GM23248 (cell line): Measurements from ENCODE around the gene PTPN2.

Experiments used
- EZH2 ChIP-seq: fragments of 200-600 bp; sonication (generic); IDR thresholded peaks from 2 replicates; pipeline ENCODE4 v1.6.1; 2018; ENCODE audit warnings: antibody characterized with exemption, mild to moderate bottlenecking; ENCODE audit not compliant: insufficient read depth, poor library complexity, severe bottlenecking
- EZH2phosphoT487 ChIP-seq: fragments of 200-600 bp; sonication (generic); IDR thresholded peaks from 2 replicates; pipeline ENCODE4 v1.6.1; 2018; ENCODE audit warnings: antibody characterized with exemption, moderate library complexity, mild to moderate bottlenecking, low read depth; ENCODE audit not compliant: insufficient read depth

DNA sequence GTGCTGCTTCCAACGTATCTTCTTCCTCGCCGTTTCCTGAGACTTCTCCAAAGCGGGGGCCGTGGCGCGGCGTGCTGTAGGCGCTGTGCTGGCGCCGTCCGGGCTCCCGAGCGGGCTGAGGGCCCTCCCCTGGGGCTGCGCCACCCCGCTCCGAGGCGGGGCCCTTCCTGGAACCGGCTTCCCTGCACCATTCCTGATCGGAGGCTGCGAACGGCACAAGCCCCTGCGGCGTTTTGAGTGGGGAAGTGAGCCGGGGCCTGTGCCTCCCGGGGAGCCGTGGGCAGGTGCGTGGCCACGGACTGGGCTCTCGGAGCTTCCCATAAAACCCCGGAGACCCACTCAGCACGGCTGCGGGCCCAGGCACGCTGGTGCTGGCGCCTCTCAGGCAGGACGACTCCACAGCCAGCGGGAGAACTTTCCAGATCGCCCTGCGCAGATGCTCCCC, 106.5 kb downstream of the PTPN2 start:
- TF ChIP-seq EZH2, result no peak
- TF ChIP-seq EZH2phosphoT487, result no peak
